IgD-negative memory B cell (primary cell): Measurements from ENCODE around the gene MYO7A. TPM values are rescaled to one million over a fixed set of nuclear protein-coding genes. Genes with fewer than 3 reads are reported as not detected.
A peak's percentile ranks its signal among the peaks of the same experiment; 100 is the strongest.

Source experiments
- H3K27ac Mint-ChIP-seq, 3 donors: one replicate each; pipeline ENCODE4 v1.8.0; 2020 to 2022; ENCODE audit warnings: mild to moderate bottlenecking in 3 of 3, mixed read lengths in 3 of 3, moderate library complexity in 1 of 3
- H3K27me3 Mint-ChIP-seq: one replicate; pipeline ENCODE4 v1.8.0; 2021; ENCODE audit warnings: mixed read lengths
- H3K36me3 Mint-ChIP-seq: one replicate; pipeline ENCODE4 v1.8.0; 2020; ENCODE audit warnings: mild to moderate bottlenecking, mixed read lengths
- H3K4me1 Mint-ChIP-seq, 3 donors: one replicate each; pipeline ENCODE4 v1.8.0; 2020 to 2022; ENCODE audit warnings: mixed read lengths in 3 of 3, mild to moderate bottlenecking in 1 of 3
- H3K4me3 Mint-ChIP-seq, 4 donors: one replicate each; pipeline ENCODE4 v1.8.0; 2020 to 2022; ENCODE audit warnings: mild to moderate bottlenecking in 4 of 4, mixed read lengths in 4 of 4, moderate library complexity in 3 of 4
- H3K9me3 Mint-ChIP-seq, 3 donors: one replicate each; pipeline ENCODE4 v1.8.0; 2020 to 2021; ENCODE audit warnings: mixed read lengths in 3 of 3, mild to moderate bottlenecking in 1 of 3
- polyA plus RNA-seq: library from polyadenylated mRNA; unstranded; fragments of 300-500 nt; fragmentation: Illumina TruSeq; gene quantifications from one replicate; pipeline ENCODE4 v1.2.3, GENCODE V29; 2021

Gene MYO7A
- polyA plus RNA-seq, 1 donor from 2014 or later = not detected

DNA sequence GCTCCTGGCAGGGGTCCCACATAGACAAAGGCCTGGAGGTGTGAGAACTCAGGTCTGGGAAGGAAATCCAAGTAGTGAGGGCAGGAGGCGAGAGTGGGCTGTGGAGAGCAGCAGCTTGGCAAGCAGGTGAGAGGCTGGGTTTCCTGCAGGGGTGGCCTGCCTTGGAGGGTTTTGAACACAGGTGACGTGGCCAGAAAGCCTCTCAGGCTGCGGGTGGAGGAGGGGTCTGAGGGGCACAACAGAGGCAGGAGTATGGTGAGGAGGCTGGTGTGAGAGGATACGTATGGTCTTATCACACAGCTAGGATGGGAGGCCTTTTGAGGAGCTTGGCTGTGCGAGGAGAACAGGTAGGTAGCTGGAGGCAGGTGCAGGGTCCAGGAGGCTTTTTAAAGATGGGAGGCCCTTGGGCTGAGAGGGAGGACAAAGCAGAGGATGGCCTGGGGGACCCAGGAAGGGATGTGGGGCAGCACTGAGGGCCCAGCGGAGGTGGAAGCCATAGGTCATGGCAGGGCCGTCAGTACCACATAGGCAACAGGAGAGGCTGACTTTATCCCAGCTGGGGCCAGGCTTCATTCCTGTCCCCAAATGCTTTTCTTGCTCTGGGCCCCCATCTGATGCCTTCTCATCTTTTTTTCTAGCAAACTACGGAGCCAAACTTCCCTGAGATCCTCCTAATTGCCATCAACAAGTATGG lies 84.4 kb downstream of the MYO7A start:
- H3K4me1 Mint-ChIP-seq = no peaks in the 10 kb centered on the region
- no peaks in the 10 kb centered on the region for H3K27me3 Mint-ChIP-seq
- no peak overlapping the region for H3K4me3 Mint-ChIP-seq
- H3K9me3 Mint-ChIP-seq = no peaks in the 10 kb centered on the region
- H3K27ac Mint-ChIP-seq = peak overlapping the region in 1 of 3 donors; percentile 3
- H3K36me3 Mint-ChIP-seq = no peaks in the 10 kb centered on the region

- H3K27me3 Mint-ChIP-seq = no peaks in the 10 kb centered on the region
- no peaks in the 10 kb centered on the region for H3K36me3 Mint-ChIP-seq
- no peaks in the 10 kb centered on the region for H3K4me1 Mint-ChIP-seq
- no peaks in the 10 kb centered on the region for H3K9me3 Mint-ChIP-seq
- H3K27ac Mint-ChIP-seq = peak overlapping the region in 1 of 3 donors; percentile 3
- H3K4me3 Mint-ChIP-seq = no peak overlapping the region
Observed at GRCh38 chr11:77213029-77213579, 85.1 kb downstream of the MYO7A start.

DNA sequence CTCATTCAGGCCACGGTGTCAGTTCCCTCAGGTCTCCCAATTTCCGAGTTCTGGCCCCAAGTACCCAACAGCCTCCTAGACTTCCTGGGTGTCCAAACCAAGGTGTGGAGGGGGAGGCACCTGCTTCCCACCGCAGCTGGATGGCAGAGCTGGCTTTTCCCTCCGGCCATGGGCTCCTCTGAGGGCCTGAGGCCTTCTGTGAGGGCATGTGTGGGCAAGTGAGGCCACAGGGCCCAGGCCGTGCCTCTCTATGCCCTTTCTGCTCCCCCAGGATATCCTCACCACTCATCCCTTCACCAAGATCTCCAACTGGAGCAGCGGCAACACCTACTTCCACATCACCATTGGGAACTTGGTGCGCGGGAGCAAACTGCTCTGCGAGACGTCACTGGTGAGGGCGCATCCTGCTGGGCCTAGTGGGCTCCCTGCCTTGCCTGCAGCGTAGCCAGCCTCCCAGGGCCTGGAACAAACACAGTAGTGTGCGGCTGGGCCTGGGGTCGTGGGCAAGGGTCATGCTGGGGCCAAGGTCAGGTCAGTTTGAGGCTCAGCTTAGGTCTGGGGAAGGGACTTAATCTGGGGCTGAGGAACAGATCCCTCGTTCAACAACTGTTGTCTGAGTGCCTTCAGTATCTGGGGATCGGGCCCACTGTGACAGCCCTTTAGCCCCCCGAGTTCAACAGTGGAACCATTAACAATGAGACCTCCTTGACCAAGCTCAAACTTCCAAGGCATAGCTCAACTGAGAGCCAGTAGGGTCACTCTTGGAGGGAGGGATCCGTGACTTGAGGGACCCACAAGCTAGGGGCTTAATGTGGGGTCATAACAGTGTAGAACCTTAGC lies 85.8 kb downstream of the MYO7A start:
- H3K27ac Mint-ChIP-seq = no peak overlapping the region
- H3K4me3 Mint-ChIP-seq = no peak overlapping the region
- H3K4me1 Mint-ChIP-seq = no peaks in the 10 kb centered on the region
- H3K36me3 Mint-ChIP-seq = peaks cover 1% of the 10 kb centered on the region
- no peaks in the 10 kb centered on the region for H3K27me3 Mint-ChIP-seq
- H3K9me3 Mint-ChIP-seq = no peaks in the 10 kb centered on the region

DNA sequence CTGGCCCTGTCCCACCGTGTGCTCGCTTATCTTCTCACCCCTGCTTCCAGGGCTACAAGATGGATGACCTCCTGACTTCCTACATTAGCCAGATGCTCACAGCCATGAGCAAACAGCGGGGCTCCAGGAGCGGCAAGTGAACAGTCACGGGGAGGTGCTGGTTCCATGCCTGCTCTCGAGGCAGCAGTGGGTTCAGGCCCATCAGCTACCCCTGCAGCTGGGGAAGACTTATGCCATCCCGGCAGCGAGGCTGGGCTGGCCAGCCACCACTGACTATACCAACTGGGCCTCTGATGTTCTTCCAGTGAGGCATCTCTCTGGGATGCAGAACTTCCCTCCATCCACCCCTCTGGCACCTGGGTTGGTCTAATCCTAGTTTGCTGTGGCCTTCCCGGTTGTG lies 86.5 kb downstream of the MYO7A start:
- no peaks in the 10 kb centered on the region for H3K9me3 Mint-ChIP-seq
- no peak overlapping the region for H3K27ac Mint-ChIP-seq
- no peak overlapping the region for H3K4me3 Mint-ChIP-seq
- H3K27me3 Mint-ChIP-seq = no peaks in the 10 kb centered on the region
- H3K36me3 Mint-ChIP-seq = peaks cover 1% of the 10 kb centered on the region
- H3K4me1 Mint-ChIP-seq = no peaks in the 10 kb centered on the region

GRCh38 chr11:77215106-77215505 lies 87.1 kb downstream of the MYO7A start:
- no peaks in the 10 kb centered on the region for H3K4me1 Mint-ChIP-seq
- no peak overlapping the region for H3K4me3 Mint-ChIP-seq
- no peak overlapping the region for H3K27ac Mint-ChIP-seq
- peaks cover 1% of the 10 kb centered on the region for H3K36me3 Mint-ChIP-seq
- H3K27me3 Mint-ChIP-seq = no peaks in the 10 kb centered on the region
- no peaks in the 10 kb centered on the region for H3K9me3 Mint-ChIP-seq

GRCh38 chr11:77217156-77217555 lies 89.1 kb downstream of the MYO7A start:
- Mint-ChIP-seq H3K9me3 (peaks cover 0 to 1% (median 0%) of the 10 kb centered on the region in 3 donors), H3K4me3 (no peak overlapping the region), H3K27me3 (peaks cover 7% of the 10 kb centered on the region), H3K4me1 (no peaks in the 10 kb centered on the region), H3K36me3 (peaks cover 1% of the 10 kb centered on the region), H3K27ac (no peak overlapping the region)

- H3K27me3 Mint-ChIP-seq = peaks cover 23% of the 10 kb centered on the region
- no peak overlapping the region for H3K4me3 Mint-ChIP-seq
- peaks cover 0 to 3% (median 1%) of the 10 kb centered on the region in 3 donors for H3K9me3 Mint-ChIP-seq
- H3K27ac Mint-ChIP-seq = no peak overlapping the region
- H3K4me1 Mint-ChIP-seq = no peaks in the 10 kb centered on the region
- peaks cover 5% of the 10 kb centered on the region for H3K36me3 Mint-ChIP-seq
Observed at GRCh38 chr11:77223797-77224196, 95.8 kb downstream of the MYO7A start.

- no peak overlapping the region for H3K4me3 Mint-ChIP-seq
- peaks cover 10% of the 10 kb centered on the region for H3K27me3 Mint-ChIP-seq
- no peak overlapping the region for H3K27ac Mint-ChIP-seq
- peaks cover 0 to 4% (median 0%) of the 10 kb centered on the region in 3 donors for H3K9me3 Mint-ChIP-seq
- H3K4me1 Mint-ChIP-seq = no peaks in the 10 kb centered on the region
- H3K36me3 Mint-ChIP-seq = no peaks in the 10 kb centered on the region
Observed at GRCh38 chr11:77230878-77231605, 103.0 kb downstream of the MYO7A start.

- H3K36me3 Mint-ChIP-seq = no peaks in the 10 kb centered on the region
- H3K9me3 Mint-ChIP-seq = peaks cover 0 to 4% (median 0%) of the 10 kb centered on the region in 3 donors
- no peak overlapping the region for H3K27ac Mint-ChIP-seq
- peaks cover 13% of the 10 kb centered on the region for H3K27me3 Mint-ChIP-seq
- H3K4me3 Mint-ChIP-seq = no peak overlapping the region
- H3K4me1 Mint-ChIP-seq = no peaks in the 10 kb centered on the region
Observed at GRCh38 chr11:77231800-77232199, 103.8 kb downstream of the MYO7A start.

DNA sequence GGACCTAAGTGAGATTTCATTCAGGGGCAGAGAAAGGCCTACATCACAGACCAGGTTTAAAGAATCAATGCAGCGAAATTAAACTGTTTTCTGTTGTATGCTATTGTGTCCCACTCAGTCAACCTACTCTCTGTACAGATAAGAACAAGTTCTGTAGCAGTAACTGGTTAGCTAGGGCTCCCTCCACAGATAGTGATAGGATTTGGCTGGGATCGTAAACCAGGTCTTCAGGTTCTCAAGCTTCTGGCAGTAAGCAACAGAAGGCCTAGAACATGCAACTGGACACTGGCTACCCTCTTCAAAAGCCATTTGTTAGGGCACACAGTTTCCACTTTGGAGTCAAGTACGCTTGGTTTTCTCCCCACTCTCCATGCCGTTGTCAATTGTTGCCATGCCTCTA lies 104.2 kb downstream of the MYO7A start:
- Mint-ChIP-seq H3K27ac (no peak overlapping the region), H3K4me3 (no peak overlapping the region), H3K4me1 (no peaks in the 10 kb centered on the region), H3K9me3 (peaks cover 0 to 2% (median 0%) of the 10 kb centered on the region in 3 donors), H3K27me3 (peaks cover 13% of the 10 kb centered on the region), H3K36me3 (no peaks in the 10 kb centered on the region)

DNA sequence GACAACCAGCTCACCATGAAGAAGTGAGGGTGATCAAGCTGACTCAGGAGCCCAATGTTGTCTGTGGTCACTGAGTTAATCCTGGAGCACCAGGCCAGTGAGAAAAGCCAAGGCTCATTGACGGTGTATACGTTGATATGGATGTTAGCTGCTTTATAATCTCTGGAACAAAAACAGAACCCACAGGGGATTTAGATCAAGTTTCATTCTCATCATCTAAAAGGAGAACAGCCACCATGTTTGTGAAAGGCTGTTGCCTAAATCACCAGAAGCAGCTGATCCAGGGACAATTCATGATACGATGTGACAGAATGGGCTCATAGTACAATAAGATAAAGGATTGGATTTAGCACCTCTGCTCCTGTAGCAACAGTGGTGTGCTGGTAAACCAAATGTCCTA lies 105.0 kb downstream of the MYO7A start:
- Mint-ChIP-seq H3K9me3 (peaks cover 0 to 2% (median 0%) of the 10 kb centered on the region in 3 donors), H3K4me3 (no peak overlapping the region), H3K4me1 (no peaks in the 10 kb centered on the region), H3K36me3 (no peaks in the 10 kb centered on the region), H3K27me3 (peaks cover 13% of the 10 kb centered on the region), H3K27ac (no peak overlapping the region)

- Mint-ChIP-seq H3K36me3 (no peaks in the 10 kb centered on the region), H3K27ac (no peak overlapping the region), H3K4me3 (no peak overlapping the region), H3K4me1 (no peaks in the 10 kb centered on the region), H3K27me3 (peaks cover 9% of the 10 kb centered on the region), H3K9me3 (peaks cover 2 to 4% (median 2%) of the 10 kb centered on the region in 3 donors)
Observed at GRCh38 chr11:77236901-77237300, 108.9 kb downstream of the MYO7A start.

- H3K4me1 Mint-ChIP-seq = peaks cover 0 to 2% (median 0%) of the 10 kb centered on the region in 3 donors
- peaks cover 0 to 4% (median 2%) of the 10 kb centered on the region in 3 donors for H3K9me3 Mint-ChIP-seq
- H3K4me3 Mint-ChIP-seq = no peak overlapping the region
- H3K36me3 Mint-ChIP-seq = no peaks in the 10 kb centered on the region
- H3K27ac Mint-ChIP-seq = no peak overlapping the region
- H3K27me3 Mint-ChIP-seq = no peaks in the 10 kb centered on the region
Observed at GRCh38 chr11:77244277-77245027, 116.4 kb downstream of the MYO7A start.

DNA sequence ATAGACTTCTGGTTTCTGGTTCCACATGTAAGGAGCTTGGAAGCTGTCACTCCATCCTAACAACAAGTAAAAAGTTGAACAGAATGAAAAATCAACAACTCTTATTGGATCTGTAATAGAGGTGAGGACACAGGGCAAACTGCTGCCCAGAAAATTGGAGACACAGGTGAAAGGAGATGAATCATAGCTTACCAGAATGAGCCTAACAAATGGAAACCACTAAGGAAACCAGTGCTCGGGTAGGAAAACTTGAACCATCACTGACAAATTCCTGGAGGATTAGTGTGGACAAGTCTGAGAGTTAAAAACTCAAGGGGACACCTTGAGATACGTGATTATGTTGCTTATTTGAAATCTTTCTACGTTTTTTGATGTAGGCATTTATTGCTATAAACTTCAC lies 121.4 kb downstream of the MYO7A start:
- no peaks in the 10 kb centered on the region for H3K4me1 Mint-ChIP-seq
- H3K4me3 Mint-ChIP-seq = no peak overlapping the region
- H3K9me3 Mint-ChIP-seq = peaks cover 7 to 13% (median 9%) of the 10 kb centered on the region in 3 donors
- H3K36me3 Mint-ChIP-seq = no peaks in the 10 kb centered on the region
- H3K27me3 Mint-ChIP-seq = peaks cover 5% of the 10 kb centered on the region
- no peak overlapping the region for H3K27ac Mint-ChIP-seq
